GM19035 (cell line): ENCODE results near the gene PSMB11.
A peak's percentile ranks its signal among the peaks of the same experiment; 100 is the strongest.

ENCODE experiments used
- ATAC-seq: cut with Tn5 transposase; IDR thresholded peaks from one replicate; pipeline ENCODE4 v1.9.1; 2021; ENCODE audit not compliant: unreplicated experiment

Gene PSMB11

GRCh38 chr14:23043145-23043544 lies 1.1 kb downstream of the PSMB11 start:
- ATAC-seq = no peak

GRCh38 chr14:23043754-23044153 lies 1.7 kb downstream of the PSMB11 start:
- ATAC-seq = no peak

- no peak for ATAC-seq
Measured at GRCh38 chr14:23044840-23045239, 2.8 kb downstream of the PSMB11 start.

GRCh38 chr14:23045419-23046357 lies 3.7 kb downstream of the PSMB11 start:
- no peak for ATAC-seq

- ATAC-seq = no peak
Measured at GRCh38 chr14:23047034-23047634, 5.1 kb downstream of the PSMB11 start.

GRCh38 chr14:23047751-23048693 lies 6.0 kb downstream of the PSMB11 start:
- ATAC-seq = no peak

- no peak for ATAC-seq
Measured at GRCh38 chr14:23049011-23049410, 7.0 kb downstream of the PSMB11 start.

GRCh38 chr14:23051141-23052057 lies 9.4 kb downstream of the PSMB11 start:
- ATAC-seq = no peak

GRCh38 chr14:23052182-23052623 lies 10.2 kb downstream of the PSMB11 start:
- no peak for ATAC-seq

GRCh38 chr14:23052671-23053070 lies 10.7 kb downstream of the PSMB11 start:
- no peak for ATAC-seq

GRCh38 chr14:23053426-23053825 lies 11.4 kb downstream of the PSMB11 start:
- no peak for ATAC-seq

- no peak for ATAC-seq
Measured at GRCh38 chr14:23054000-23054811, 12.2 kb downstream of the PSMB11 start.

- ATAC-seq = no peak
Measured at GRCh38 chr14:23055147-23055550, 13.1 kb downstream of the PSMB11 start.

GRCh38 chr14:23055621-23056144 lies 13.7 kb downstream of the PSMB11 start:
- ATAC-seq = no peak

GRCh38 chr14:23056145-23056955 lies 14.3 kb downstream of the PSMB11 start:
- ATAC-seq = peak; percentile 60

- ATAC-seq = peak; percentile 48
Measured at GRCh38 chr14:23056956-23057756, 15.1 kb downstream of the PSMB11 start, which contains the start of gene CDH24. Gene CDH24, minus strand, starts transcription at chr14:23057520. Its CDS starts 1,787 bp downstream, at chr14:23055733.
